H1 (cell line): ENCODE results near the gene RELA. TPM values are rescaled to one million over a fixed set of nuclear protein-coding genes. Genes with fewer than 3 reads are reported as not detected.

Experiments
- KDM4A ChIP-seq: IDR thresholded peaks from one replicate; pipeline ENCODE4 v1.7.1; 2012; ENCODE audit warnings: low read depth, mild to moderate bottlenecking, moderate library complexity, low read length, inconsistent platforms; ENCODE audit not compliant: severe bottlenecking
- MAFK ChIP-seq: IDR thresholded peaks from 2 replicates; pipeline ENCODE4 v1.6.1; 2012; ENCODE audit warnings: low read depth, mild to moderate bottlenecking, improper control_type of control experiment, low read length
- TEAD4 ChIP-seq: IDR thresholded peaks from 2 replicates; pipeline ENCODE4 v1.6.1; 2012; ENCODE audit warnings: low read depth, low read length, inconsistent platforms, mixed read lengths
- YY1 ChIP-seq: IDR thresholded peaks from 2 replicates; pipeline ENCODE4 v1.6.1; 2011; ENCODE audit warnings: low read depth, mild to moderate bottlenecking, low read length
- polyA plus RNA-seq, 7 experiments: library from polyadenylated mRNA; depleted of rRNA in 3 of 7; stranded (reverse) in 5 of 7; unstranded in 2 of 7; fragments of >200 nt in 5 of 7; fragments of 200-250 nt in 2 of 7; gene quantifications; 1 replicate in 5 of 7; 2 replicates in 1 of 7; 4 replicates in 1 of 7; pipeline versions ENCODE4 v1.2.1 to v1.2.3, GENCODE V29; 2011 to 2013; ENCODE audit warnings: missing spikeins in 2 of 7, mixed read lengths in 2 of 7
- total RNA-seq: library from RNA; stranded (reverse); fragmentation: NEBNext Ultra II Directional; extraction: Animal tissue kit (Norgen Biotek cat#: 25700); gene quantifications from 2 replicates; pipeline ENCODE4 v1.2.1, GENCODE V29; 2021
- TF ChIP-seq, protein P1 (sequence below): IDR thresholded peaks from 2 replicates; pipeline ENCODE4 v1.6.1; 2011; ENCODE audit warnings: low read length, improper control_type of control experiment

The RELA gene
- total and polyA plus RNA-seq, 2 of the 8 experiments (the other 6 are each of a cell fraction or from before 2014, with no cell fraction given) = 21.9 to 27.5 TPM

- TF ChIP-seq YY1 (no peak), KDM4A (no peak), TEAD4 (no peak), MAFK (no peak)
- TF ChIP-seq, protein P1, sequence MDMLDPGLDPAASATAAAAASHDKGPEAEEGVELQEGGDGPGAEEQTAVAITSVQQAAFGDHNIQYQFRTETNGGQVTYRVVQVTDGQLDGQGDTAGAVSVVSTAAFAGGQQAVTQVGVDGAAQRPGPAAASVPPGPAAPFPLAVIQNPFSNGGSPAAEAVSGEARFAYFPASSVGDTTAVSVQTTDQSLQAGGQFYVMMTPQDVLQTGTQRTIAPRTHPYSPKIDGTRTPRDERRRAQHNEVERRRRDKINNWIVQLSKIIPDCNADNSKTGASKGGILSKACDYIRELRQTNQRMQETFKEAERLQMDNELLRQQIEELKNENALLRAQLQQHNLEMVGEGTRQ = no peak
- TF ChIP-seq, all 59 proteins: peak for 0
Measured at GRCh38 chr11:65611758-65612603, 50.7 kb downstream of the RELA start (continued).
